Erythroblast (primary cell): Measurements from ENCODE around the gene ASMTL.

Experiments
- DNase-seq, 2 experiments: peaks; one replicate each; lab custom pipeline; 2025; lab: John Stamatoyannopoulos, UW
- GATA1 ChIP-seq: IDR thresholded peaks from 2 replicates; pipeline ENCODE4 v1.6.1; 2011; ENCODE audit warnings: low read depth, mild to moderate bottlenecking, control low read depth, low read length, moderate library complexity
- POLR2A ChIP-seq: IDR thresholded peaks from 2 replicates; pipeline ENCODE4 v1.6.1; 2011; ENCODE audit warnings: mild to moderate bottlenecking, low read length

ASMTL gene

GRCh38 chrX:1361910-1362309 is 90.8 kb downstream of the ASMTL start:
- DNase-seq: no peak
- no peak for TF ChIP-seq POLR2A
- TF ChIP-seq GATA1: no peak

- TF ChIP-seq POLR2A (no peak), GATA1 (no peak)
- no peak for DNase-seq
These were observed 91.4 kb downstream of the ASMTL start for GRCh38 chrX:1361275-1361674.

DNA sequence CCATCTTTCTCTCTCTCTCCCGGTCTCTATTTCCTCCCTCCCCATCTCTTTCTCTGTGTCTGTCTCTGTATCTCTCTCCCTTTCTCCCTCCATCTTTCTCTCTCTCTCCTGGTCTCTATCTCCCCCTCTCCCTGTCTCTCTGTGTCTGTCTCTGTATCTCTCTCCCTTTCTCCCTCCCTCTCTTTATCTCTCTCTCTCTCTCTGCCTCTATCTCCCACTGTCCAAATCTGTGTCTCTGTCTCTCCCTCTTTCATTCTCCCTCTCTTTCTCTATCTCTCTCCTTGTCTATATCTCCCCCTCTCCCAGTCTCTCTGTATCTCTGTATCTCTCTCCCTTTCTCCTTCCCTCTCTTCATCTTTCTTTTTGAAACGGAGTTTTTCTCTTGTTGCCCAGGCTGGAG is 92.5 kb downstream of the ASMTL start:
- no peak for DNase-seq
- TF ChIP-seq POLR2A (no peak), GATA1 (no peak)

DNA sequence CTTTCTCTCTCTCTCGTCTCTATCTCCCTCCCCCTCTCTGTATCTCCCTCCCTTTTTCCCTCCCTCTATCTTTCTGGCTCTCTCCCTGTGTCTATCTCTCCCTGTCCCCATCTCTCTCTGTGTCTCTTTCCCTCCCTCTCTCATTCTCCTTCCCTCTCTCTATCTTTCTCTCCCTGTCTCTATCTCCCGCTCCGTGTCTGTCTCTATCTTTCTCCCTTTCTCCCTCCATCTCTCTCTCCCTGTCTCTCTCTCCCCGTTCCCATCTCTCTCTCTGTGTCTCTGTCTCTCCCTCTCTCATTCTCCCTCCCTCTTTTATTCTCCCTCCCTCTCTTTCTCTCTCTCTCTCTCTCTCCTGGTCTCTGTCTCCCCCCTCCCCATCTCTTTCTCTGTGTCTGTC is 93.2 kb downstream of the ASMTL start:
- no peak for DNase-seq
- TF ChIP-seq POLR2A (no peak), GATA1 (no peak)

DNA sequence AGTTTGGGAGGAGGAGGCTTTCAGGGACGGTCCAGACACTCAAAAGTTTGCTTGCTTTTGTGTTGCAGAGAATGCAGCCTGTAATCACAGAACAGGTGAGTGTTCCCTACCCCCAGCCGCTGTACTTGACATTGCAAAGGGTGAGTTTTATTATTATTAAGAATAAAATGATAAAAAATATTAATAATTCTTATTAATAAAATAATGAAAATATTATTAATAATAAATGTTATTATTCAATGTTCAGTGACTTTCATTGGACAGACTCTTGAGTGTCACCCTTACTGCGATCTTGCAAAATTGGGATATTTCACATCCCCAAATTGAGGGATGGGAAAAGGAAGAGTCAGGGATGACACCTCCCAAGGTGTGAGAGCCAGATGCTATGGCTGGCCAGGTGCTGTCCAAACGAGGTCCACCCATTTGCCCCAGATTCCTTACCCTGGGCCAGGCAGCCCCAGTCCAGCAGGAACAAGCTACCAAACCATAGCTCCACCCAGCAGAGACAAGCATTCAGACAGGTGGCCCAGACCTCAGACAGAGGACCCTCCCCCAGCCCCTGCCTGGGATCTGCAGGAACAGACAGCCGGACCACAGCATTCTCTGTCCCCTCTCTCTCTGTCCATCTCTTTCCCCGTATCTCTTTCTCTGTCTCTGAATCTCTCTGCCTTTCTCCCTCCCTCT is 93.8 kb downstream of the ASMTL start:
- no peak for DNase-seq
- TF ChIP-seq GATA1 (no peak), POLR2A (no peak)

GRCh38 chrX:1357993-1358392 is 94.7 kb downstream of the ASMTL start:
- TF ChIP-seq POLR2A (no peak), GATA1 (no peak)
- no peak for DNase-seq

GRCh38 chrX:1355131-1356046 is 97.3 kb downstream of the ASMTL start:
- DNase-seq: no peak
- TF ChIP-seq GATA1 (no peak), POLR2A (no peak)

GRCh38 chrX:1354036-1355019 is 98.4 kb downstream of the ASMTL start:
- DNase-seq: no peak
- TF ChIP-seq GATA1: no peak
